RWPE2 (cell line): ENCODE measurements around the gene ARHGEF28.

Source experiments
- ATAC-seq: fragments of 200-7000 bp; cut with Tn5 transposase; 3 replicates; pipeline ENCODE4 v1.9.1; 2021; ENCODE audit warnings: low read depth
- DNase-seq: peaks from one replicate; pipeline ENCODE4 v3.0.0-alpha.2; 2020; ENCODE audit warnings: low spot score
- H3K27ac ChIP-seq: fragments of 450-650 bp; 2 replicates; pipeline ENCODE4 v1.5.1; 2017; ENCODE audit warnings: mild to moderate bottlenecking; ENCODE audit not compliant: poor library complexity, severe bottlenecking
- H3K27me3 ChIP-seq: fragments of 250-450 bp; sonication (Bioruptor Pico); 2 replicates; pipeline ENCODE4 v1.5.1; 2021; ENCODE audit warnings: mild to moderate bottlenecking, moderate library complexity; ENCODE audit not compliant: insufficient read depth, poor library complexity, severe bottlenecking
- H3K36me3 ChIP-seq: fragments of 250-450 bp; sonication (Bioruptor Pico); 2 replicates; pipeline ENCODE4 v1.5.1; 2020; ENCODE audit warnings: low read depth, mild to moderate bottlenecking, moderate library complexity
- H3K4me1 ChIP-seq: fragments of 250-450 bp; sonication (Bioruptor Pico); 2 replicates; pipeline ENCODE4 v1.5.1; 2021; ENCODE audit warnings: mild to moderate bottlenecking, moderate library complexity; ENCODE audit not compliant: insufficient read depth, poor library complexity, severe bottlenecking
- H3K4me3 ChIP-seq: fragments of 250-450 bp; sonication (Bioruptor Pico); 2 replicates; pipeline ENCODE4 v1.5.1; 2021; ENCODE audit warnings: mild to moderate bottlenecking, moderate library complexity; ENCODE audit not compliant: severe bottlenecking
- H3K9me3 ChIP-seq: fragments of 250-450 bp; sonication (Bioruptor Pico); 2 replicates; pipeline ENCODE4 v1.5.1; 2021; ENCODE audit warnings: mild to moderate bottlenecking, moderate library complexity; ENCODE audit not compliant: severe bottlenecking
- CTCF ChIP-seq: fragments of 450-650 bp; IDR thresholded peaks from one replicate; pipeline ENCODE4 v1.5.1; 2017; ENCODE audit warnings: mild to moderate bottlenecking, moderate library complexity; ENCODE audit not compliant: poor library complexity, severe bottlenecking

The ARHGEF28 gene

GRCh38 chr5:73766902-73767301 lies 140.9 kb downstream of the ARHGEF28 start:
- no peak overlapping the region for H3K27ac ChIP-seq
- H3K36me3 ChIP-seq, result peaks cover 72% of the 10 kb centered on the region
- no peak overlapping the region for H3K4me3 ChIP-seq
- peaks cover 8% of the 10 kb centered on the region for H3K9me3 ChIP-seq
- H3K27me3 ChIP-seq, result no peaks in the 10 kb centered on the region
- no peak for ATAC-seq
- no peak for TF ChIP-seq CTCF
- DNase-seq, result no peak
- H3K4me1 ChIP-seq, result peaks cover 25% of the 10 kb centered on the region

GRCh38 chr5:73770172-73771025 lies 144.4 kb downstream of the ARHGEF28 start:
- Histone ChIP-seq H3K27ac (peak overlapping the region; percentile 11), H3K36me3 (peaks cover 74% of the 10 kb centered on the region), H3K4me3 (no peak overlapping the region), H3K27me3 (no peaks in the 10 kb centered on the region), H3K9me3 (peaks cover 8% of the 10 kb centered on the region), H3K4me1 (peaks cover 10% of the 10 kb centered on the region)
- no peak for TF ChIP-seq CTCF
- no peak for DNase-seq
- no peak for ATAC-seq

GRCh38 chr5:73774924-73775323 lies 148.9 kb downstream of the ARHGEF28 start:
- DNase-seq, result no peak
- peaks cover 9% of the 10 kb centered on the region for H3K4me1 ChIP-seq
- no peaks in the 10 kb centered on the region for H3K9me3 ChIP-seq
- H3K36me3 ChIP-seq, result peaks cover 34% of the 10 kb centered on the region
- no peak for ATAC-seq
- H3K27me3 ChIP-seq, result no peaks in the 10 kb centered on the region
- TF ChIP-seq CTCF, result no peak
- no peak overlapping the region for H3K4me3 ChIP-seq
- H3K27ac ChIP-seq, result no peak overlapping the region

- no peak for TF ChIP-seq CTCF
- ATAC-seq (no peak), DNase-seq (no peak)
- no peak overlapping the region for H3K4me3 ChIP-seq
- no peak overlapping the region for H3K27ac ChIP-seq
- H3K9me3 ChIP-seq, result no peaks in the 10 kb centered on the region
- no peaks in the 10 kb centered on the region for H3K27me3 ChIP-seq
- peaks cover 45% of the 10 kb centered on the region for H3K36me3 ChIP-seq
- H3K4me1 ChIP-seq, result peaks cover 9% of the 10 kb centered on the region
Measured at GRCh38 chr5:73776405-73776804, 150.4 kb downstream of the ARHGEF28 start.

- Histone ChIP-seq H3K27me3 (no peaks in the 10 kb centered on the region), H3K27ac (no peak overlapping the region), H3K36me3 (peaks cover 42% of the 10 kb centered on the region), H3K4me3 (no peak overlapping the region), H3K4me1 (peaks cover 9% of the 10 kb centered on the region), H3K9me3 (no peaks in the 10 kb centered on the region)
- DNase-seq, result no peak
- no peak for TF ChIP-seq CTCF
- ATAC-seq, result peak; percentile 88
Measured at GRCh38 chr5:73777192-73777591, 151.2 kb downstream of the ARHGEF28 start.
